Measurements from ENCODE around the gene KLK10.

DNA sequence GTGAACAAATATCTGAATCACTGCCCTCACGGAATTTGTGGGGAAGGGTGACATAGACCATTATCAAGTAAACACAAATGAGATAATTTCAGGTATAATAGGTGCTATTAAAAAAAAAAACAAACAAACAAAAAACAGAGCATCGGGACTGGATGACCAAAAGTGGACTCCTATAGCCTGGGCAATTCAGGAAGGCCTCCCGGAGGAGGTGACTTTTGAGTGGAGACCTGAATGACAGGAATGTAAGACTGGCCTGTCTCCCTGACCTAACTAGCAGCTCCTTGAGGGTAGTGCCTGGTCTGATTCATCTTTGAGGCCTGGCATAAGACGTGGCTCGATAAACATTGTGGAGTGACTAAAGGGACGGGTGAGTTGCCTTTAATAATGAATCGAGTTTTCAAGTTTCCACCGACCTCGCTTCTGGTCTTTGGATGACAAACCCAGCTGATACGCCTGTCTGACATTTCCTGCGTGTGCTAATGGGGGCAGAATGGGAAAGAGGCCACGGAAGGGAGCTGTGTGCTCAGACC, 6.8 kb downstream of the KLK10 start:
- TF ChIP-seq, protein P1, sequence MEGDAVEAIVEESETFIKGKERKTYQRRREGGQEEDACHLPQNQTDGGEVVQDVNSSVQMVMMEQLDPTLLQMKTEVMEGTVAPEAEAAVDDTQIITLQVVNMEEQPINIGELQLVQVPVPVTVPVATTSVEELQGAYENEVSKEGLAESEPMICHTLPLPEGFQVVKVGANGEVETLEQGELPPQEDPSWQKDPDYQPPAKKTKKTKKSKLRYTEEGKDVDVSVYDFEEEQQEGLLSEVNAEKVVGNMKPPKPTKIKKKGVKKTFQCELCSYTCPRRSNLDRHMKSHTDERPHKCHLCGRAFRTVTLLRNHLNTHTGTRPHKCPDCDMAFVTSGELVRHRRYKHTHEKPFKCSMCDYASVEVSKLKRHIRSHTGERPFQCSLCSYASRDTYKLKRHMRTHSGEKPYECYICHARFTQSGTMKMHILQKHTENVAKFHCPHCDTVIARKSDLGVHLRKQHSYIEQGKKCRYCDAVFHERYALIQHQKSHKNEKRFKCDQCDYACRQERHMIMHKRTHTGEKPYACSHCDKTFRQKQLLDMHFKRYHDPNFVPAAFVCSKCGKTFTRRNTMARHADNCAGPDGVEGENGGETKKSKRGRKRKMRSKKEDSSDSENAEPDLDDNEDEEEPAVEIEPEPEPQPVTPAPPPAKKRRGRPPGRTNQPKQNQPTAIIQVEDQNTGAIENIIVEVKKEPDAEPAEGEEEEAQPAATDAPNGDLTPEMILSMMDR (conservative IDR thresholded peaks at IDR 0.05 in 1 of 2, IDR thresholded peaks at IDR 0.05 in 1 of 2; ENCODE audit: low read depth in 1 of 2, low read length in 2 of 2): no peak
- no peak for TF ChIP-seq EZH2 (IDR thresholded peaks at IDR 0.05; ENCODE audit: low read length, missing control alignments)

Measured in fibroblast of lung (primary cell).